Naive thymus-derived CD4-positive, alpha-beta T cell (primary cell): Measurements from ENCODE around the gene EAPP. TPM values are rescaled to one million over a fixed set of nuclear protein-coding genes. Genes with fewer than 3 reads are reported as not detected.
"Not testable (repeated sequence)": the region's sequence is repeated elsewhere in the genome, so short reads cannot be mapped to it uniquely, and the experiment has no call there.

ENCODE experiments used
- ATAC-seq: fragments of 150-1000 bp; cut with Tn5 transposase; 2 replicates; pipeline ENCODE4 v1.10.0; 2021; ENCODE audit warnings: mild to moderate bottlenecking, moderate library complexity
- CTCF ChIA-PET: fragments of 350-600 bp; sonication (Branson Sonifier 250); formaldehyde crosslinking; loops from one replicate; lab custom pipeline; 2021; ENCODE audit warnings: antibody characterized with exemption; lab: Charles Lee
- POLR2A ChIA-PET: fragments of 350-600 bp; sonication (Branson Sonifier 250); formaldehyde crosslinking; loops from one replicate; lab custom pipeline; 2021; ENCODE audit warnings: antibody characterized with exemption, inconsistent platforms; lab: Charles Lee
- DNase-seq, 9 donors: peaks; one replicate each; pipeline versions ENCODE4 v3.0.0 to v3.0.0-alpha.2; 2020 to 2022; ENCODE audit warnings: mixed read lengths in 1 of 9
- H3K27ac ChIP-seq: one replicate; pipeline ENCODE4 v1.7.0; 2013; ENCODE audit warnings: mild to moderate bottlenecking, low read depth, low read length, moderate library complexity
- H3K27me3 ChIP-seq, 2 donors: one replicate each; pipeline ENCODE4 v1.7.0; 2013; ENCODE audit warnings: low read length in 2 of 2, mild to moderate bottlenecking in 2 of 2, moderate library complexity in 2 of 2; ENCODE audit not compliant: control insufficient read depth in 2 of 2, insufficient read depth in 2 of 2
- H3K36me3 ChIP-seq, 3 experiments: 1 replicate in 2 of 3; 2 replicates in 1 of 3; pipeline ENCODE4 v1.7.0; 2013; ENCODE audit warnings: low read length in 3 of 3, mild to moderate bottlenecking in 3 of 3, moderate library complexity in 1 of 3; ENCODE audit not compliant: insufficient read depth in 3 of 3, control insufficient read depth in 2 of 3
- H3K4me1 ChIP-seq, 2 donors: one replicate each; pipeline ENCODE4 v1.7.0; 2013; ENCODE audit warnings: low read length in 2 of 2, mild to moderate bottlenecking in 2 of 2, moderate library complexity in 1 of 2; ENCODE audit not compliant: control insufficient read depth in 2 of 2, insufficient read depth in 2 of 2
- H3K4me3 ChIP-seq: 2 replicates; pipeline ENCODE4 v1.7.0; 2013; ENCODE audit warnings: mild to moderate bottlenecking, low read length
- H3K9me3 ChIP-seq, 3 experiments: 1 replicate in 2 of 3; 2 replicates in 1 of 3; pipeline ENCODE4 v1.7.0; 2013; ENCODE audit warnings: low read length in 3 of 3; ENCODE audit not compliant: control insufficient read depth in 2 of 3
- H3K27ac Mint-ChIP-seq, 9 donors: one replicate each; pipeline ENCODE4 v1.8.0; 2020 to 2022; ENCODE audit warnings: mixed read lengths in 9 of 9, mild to moderate bottlenecking in 8 of 9, moderate library complexity in 5 of 9, inconsistent platforms in 2 of 9
- H3K27me3 Mint-ChIP-seq, 5 donors: one replicate each; pipeline ENCODE4 v1.8.0; 2021 to 2022; ENCODE audit warnings: mixed read lengths in 5 of 5, mild to moderate bottlenecking in 1 of 5
- H3K36me3 Mint-ChIP-seq, 5 donors: one replicate each; pipeline ENCODE4 v1.8.0; 2020 to 2022; ENCODE audit warnings: mixed read lengths in 5 of 5, mild to moderate bottlenecking in 3 of 5, inconsistent platforms in 1 of 5
- H3K4me1 Mint-ChIP-seq, 7 donors: one replicate each; pipeline ENCODE4 v1.8.0; 2020 to 2022; ENCODE audit warnings: mixed read lengths in 7 of 7, mild to moderate bottlenecking in 3 of 7, inconsistent platforms in 1 of 7
- H3K4me3 Mint-ChIP-seq, 10 donors: one replicate each; pipeline ENCODE4 v1.8.0; 2020 to 2022; ENCODE audit warnings: mild to moderate bottlenecking in 10 of 10, mixed read lengths in 10 of 10, moderate library complexity in 6 of 10, inconsistent platforms in 2 of 10
- H3K9me3 Mint-ChIP-seq, 11 donors: one replicate each; pipeline ENCODE4 v1.8.0; 2020 to 2022; ENCODE audit warnings: mixed read lengths in 11 of 11, mild to moderate bottlenecking in 4 of 11, inconsistent platforms in 1 of 11, moderate library complexity in 1 of 11
- intact Hi-C, 2 donors: fragments of 100-400 bp; cut with micrococcal nuclease; formaldehyde crosslinking; loops; one replicate each; pipeline ENCODE4 v1.15.1; 2023
- polyA plus RNA-seq, 2 donors: library from polyadenylated mRNA; unstranded; fragments of 300-500 nt; fragmentation: Illumina TruSeq; gene quantifications; one replicate each; pipeline ENCODE4 v1.2.3, GENCODE V29; 2021
- total RNA-seq, 6 experiments: library from RNA in 5 of 6; stranded (reverse) in 5 of 6; gene quantifications; 1 replicate in 5 of 6; 2 replicates in 1 of 6; pipeline ENCODE4 v1.2.3 and lab custom pipeline; 2021 to 2026

EAPP gene
- total and polyA plus RNA-seq, 7 experiments from 2014 or later: 34.8 to 125 (median 65.4) TPM

GRCh38 chr14:34568803-34569202 lies 29.3 kb upstream of the EAPP start:
- Histone ChIP-seq H3K9me3 (no peaks in the 10 kb centered on the region), H3K36me3 (peaks cover 14 to 64% (median 20%) of the 10 kb centered on the region in 3 experiments), H3K4me1 (no peaks in the 10 kb centered on the region), H3K27ac (no peak overlapping the region), H3K4me3 (no peak overlapping the region), H3K27me3 (no peaks in the 10 kb centered on the region)
- peak overlapping the region in 1 of 9 donors; percentile 21 for H3K27ac Mint-ChIP-seq
- H3K27me3 Mint-ChIP-seq: no peaks in the 10 kb centered on the region
- H3K9me3 Mint-ChIP-seq: no peaks in the 10 kb centered on the region
- ATAC-seq: no peak
- ChIA-PET POLR2A (interaction anchor here (1.8 kb wide), 1 partner anchor 62 kb away, joined by 3 read pairs; the partner anchor contains the start of gene SNX6), CTCF (no interaction called here)
- no peak overlapping the region for H3K4me3 Mint-ChIP-seq
- intact Hi-C loops: no loop called here
- peaks cover 0 to 22% (median 5%) of the 10 kb centered on the region in 5 donors for H3K36me3 Mint-ChIP-seq
- H3K4me1 Mint-ChIP-seq: no peaks in the 10 kb centered on the region
- no peak for DNase-seq

- no peak overlapping the region for H3K4me3 ChIP-seq
- H3K9me3 ChIP-seq: no peaks in the 10 kb centered on the region
- CTCF ChIA-PET: no interaction called here
- Mint-ChIP-seq H3K36me3 (peaks cover 0 to 10% (median 3%) of the 10 kb centered on the region in 5 donors), H3K4me3 (no peak overlapping the region), H3K9me3 (no peaks in the 10 kb centered on the region), H3K27ac (peak overlapping the region in 1 of 9 donors; percentile 31), H3K27me3 (no peaks in the 10 kb centered on the region), H3K4me1 (no peaks in the 10 kb centered on the region)
- ATAC-seq (no peak), DNase-seq (no peak)
- peaks cover 0 to 25% (median 8%) of the 10 kb centered on the region in 3 experiments for H3K36me3 ChIP-seq
- intact Hi-C loops: no loop called here
- H3K4me1 ChIP-seq: no peaks in the 10 kb centered on the region
- no peaks in the 10 kb centered on the region for H3K27me3 ChIP-seq
- no peak overlapping the region for H3K27ac ChIP-seq
- POLR2A ChIA-PET: no interaction called here
Measured at GRCh38 chr14:34562776-34563150, 23.3 kb upstream of the EAPP start.

GRCh38 chr14:34562037-34562775 lies 22.7 kb upstream of the EAPP start:
- H3K4me3 ChIP-seq, H3K36me3 Mint-ChIP-seq, H3K27ac Mint-ChIP-seq, DNase-seq, intact Hi-C loops, H3K4me1 Mint-ChIP-seq, H3K27ac ChIP-seq, H3K9me3 Mint-ChIP-seq, H3K27me3 Mint-ChIP-seq, POLR2A ChIA-PET, H3K27me3 ChIP-seq, ATAC-seq, H3K4me1 ChIP-seq, H3K4me3 Mint-ChIP-seq, H3K9me3 ChIP-seq, CTCF ChIA-PET: not testable (repeated sequence)
- peaks cover 0 to 20% (median 3%) of the 10 kb centered on the region in 3 experiments for H3K36me3 ChIP-seq

GRCh38 chr14:34556498-34556829 lies 17.0 kb upstream of the EAPP start:
- POLR2A ChIA-PET: not testable (repeated sequence)
- peak; percentile 77 for ATAC-seq

GRCh38 chr14:34555583-34556497 lies 16.3 kb upstream of the EAPP start:
- peaks cover 1 to 18% (median 17%) of the 10 kb centered on the region in 7 donors for H3K4me1 Mint-ChIP-seq
- H3K27me3 Mint-ChIP-seq, H3K27ac ChIP-seq, CTCF ChIA-PET, DNase-seq, H3K27me3 ChIP-seq, H3K36me3 ChIP-seq, H3K4me1 ChIP-seq, H3K27ac Mint-ChIP-seq, POLR2A ChIA-PET, H3K36me3 Mint-ChIP-seq, H3K4me3 Mint-ChIP-seq, H3K4me3 ChIP-seq, intact Hi-C loops: not testable (repeated sequence)
- peaks cover 0 to 19% (median 0%) of the 10 kb centered on the region in 3 experiments for H3K9me3 ChIP-seq
- H3K9me3 Mint-ChIP-seq: peaks cover 0 to 38% (median 15%) of the 10 kb centered on the region in 11 donors
- ATAC-seq: peak; percentile 84

More at GRCh38 chr14:34556498-34556829, 17.0 kb upstream of the EAPP start:
- H3K27me3 ChIP-seq, H3K27ac Mint-ChIP-seq, H3K4me3 ChIP-seq, H3K4me3 Mint-ChIP-seq, DNase-seq, H3K27ac ChIP-seq, H3K27me3 Mint-ChIP-seq, H3K36me3 ChIP-seq, CTCF ChIA-PET, H3K36me3 Mint-ChIP-seq, intact Hi-C loops, H3K4me1 ChIP-seq: not testable (repeated sequence)
- Mint-ChIP-seq H3K4me1 (peaks cover 1 to 16% (median 15%) of the 10 kb centered on the region in 7 donors), H3K9me3 (peaks cover 0 to 32% (median 13%) of the 10 kb centered on the region in 11 donors)
- H3K9me3 ChIP-seq: peaks cover 0 to 16% (median 0%) of the 10 kb centered on the region in 3 experiments

DNA sequence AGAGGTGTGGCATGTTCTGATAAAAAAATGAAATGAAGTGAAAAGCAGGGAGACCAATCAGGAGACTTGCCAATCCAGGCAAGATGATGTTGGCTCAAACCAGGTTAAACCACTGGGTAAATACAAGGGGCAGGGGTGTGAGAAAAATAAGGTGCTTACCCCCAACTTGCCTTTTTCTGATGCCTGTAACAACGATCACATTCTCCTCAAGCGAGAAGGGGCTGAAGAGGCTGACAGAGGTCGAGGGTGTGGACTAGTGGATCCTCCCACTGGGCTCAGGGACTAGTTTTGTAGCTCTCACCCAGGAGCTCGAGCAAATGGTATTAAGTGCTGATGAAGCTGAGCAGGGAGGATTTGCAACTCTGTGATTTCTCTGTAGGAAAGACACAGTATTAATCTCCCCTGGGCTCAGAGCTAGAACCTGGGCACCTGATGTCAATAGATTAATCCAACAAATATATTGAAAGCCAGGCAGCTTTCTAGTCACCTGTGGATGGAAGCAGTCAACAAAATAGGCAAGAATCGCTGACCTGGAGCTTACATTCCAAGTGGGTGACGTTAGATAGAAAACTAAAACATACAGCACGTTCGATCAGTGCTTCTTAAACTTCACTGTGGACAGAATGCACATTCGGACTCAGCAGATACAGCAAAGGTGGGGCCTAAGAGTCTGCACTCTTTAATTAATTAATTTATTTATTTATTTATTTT lies 15.2 kb upstream of the EAPP start:
- H3K27ac Mint-ChIP-seq: peak overlapping the region; percentile 48 to 94 (median 79)
- Histone ChIP-seq H3K4me1 (no peaks in the 10 kb centered on the region), H3K27ac (peak overlapping the region; percentile 1), H3K9me3 (peaks cover 0 to 28% (median 0%) of the 10 kb centered on the region in 3 experiments), H3K36me3 (no peaks in the 10 kb centered on the region), H3K4me3 (no peak overlapping the region), H3K27me3 (no peaks in the 10 kb centered on the region)
- peaks cover 0 to 49% (median 22%) of the 10 kb centered on the region in 11 donors for H3K9me3 Mint-ChIP-seq
- peaks cover 1 to 20% (median 17%) of the 10 kb centered on the region in 7 donors for H3K4me1 Mint-ChIP-seq
- DNase-seq (peak in 1 of 9 donors; percentile 34), ATAC-seq (no peak)
- intact Hi-C loops: no loop called here
- peaks cover 0 to 9% (median 6%) of the 10 kb centered on the region in 5 donors for H3K36me3 Mint-ChIP-seq
- H3K27me3 Mint-ChIP-seq: no peaks in the 10 kb centered on the region
- ChIA-PET CTCF (interaction anchor here (0.6 to 0.7 kb wide), 2 partner anchors 10 to 61 kb away, joined by 3 to 5 read pairs; no protein-coding TSS in a partner anchor), POLR2A (interaction anchor here (0.8 to 1.7 kb wide), 6 partner anchors 14 to 862 kb away, joined by 3 to 7 read pairs (median 4); partner anchors contain the start of genes NFKBIA and SNX6)
- H3K4me3 Mint-ChIP-seq: peak overlapping the region; percentile 42 to 85 (median 64)
